HepG2 (cell line): Measurements from ENCODE around the gene TEDC2. TPM values are rescaled to one million over a fixed set of nuclear protein-coding genes. Genes with fewer than 3 reads are reported as not detected.

Experiments
- ASH2L ChIP-seq: fragments of 300-600, 200-600 bp; sonication (generic); IDR thresholded peaks from 2 replicates; pipeline ENCODE4 v1.7.0; 2017; ENCODE audit warnings: low read depth, mild to moderate bottlenecking, moderate library complexity, mixed read lengths, low read length; ENCODE audit not compliant: insufficient read length
- ETV5 ChIP-seq: IDR thresholded peaks from 2 replicates; pipeline ENCODE4 v1.6.1; 2018; ENCODE audit warnings: missing biosample characterization, missing genetic modification reagents, inconsistent platforms, borderline replicate concordance
- GATAD2A ChIP-seq: IDR thresholded peaks from 2 replicates; pipeline ENCODE4 v1.6.1; 2016
- HMG20B ChIP-seq: conservative IDR thresholded peaks from 2 replicates; pipeline ENCODE4 v1.6.1; 2016; ENCODE audit warnings: missing genetic modification reagents, missing compliant biosample characterization
- MBNL3 ChIP-seq: fragments of 250-450 bp; sonication (Bioruptor Pico); conservative IDR thresholded peaks from 2 replicates; pipeline ENCODE4 v1.8.0; 2022; ENCODE audit warnings: mild to moderate bottlenecking, inconsistent platforms
- MLLT10 ChIP-seq: sonication (generic); formaldehyde crosslinking; IDR thresholded peaks from 2 replicates; pipeline ENCODE4 v1.4.0; 2020; ENCODE audit warnings: missing genetic modification reagents
- ONECUT2 ChIP-seq: sonication (generic); formaldehyde crosslinking; IDR thresholded peaks from 2 replicates; pipeline ENCODE4 v1.4.0; 2020; ENCODE audit warnings: missing genetic modification reagents
- RFXANK ChIP-seq: IDR thresholded peaks from 2 replicates; pipeline ENCODE4 v1.6.1; 2016
- SP2 ChIP-seq: sonication (generic); formaldehyde crosslinking; IDR thresholded peaks from 2 replicates; pipeline ENCODE4 v1.5.1; 2020; ENCODE audit warnings: mild to moderate bottlenecking, missing genetic modification reagents
- TBX3 ChIP-seq: fragments of 450-650 bp; IDR thresholded peaks from 2 replicates; pipeline ENCODE4 v1.6.1; 2017; ENCODE audit warnings: antibody characterized with exemption, mild to moderate bottlenecking, inconsistent platforms, borderline replicate concordance
- ZFP90 ChIP-seq: sonication (generic); formaldehyde crosslinking; IDR thresholded peaks from 2 replicates; pipeline ENCODE4 v1.8.0; 2022; ENCODE audit warnings: missing genetic modification reagents, mild to moderate bottlenecking, inconsistent platforms, borderline replicate concordance
- polyA plus RNA-seq, 8 experiments: library from polyadenylated mRNA; depleted of rRNA in 3 of 8; stranded (reverse) in 7 of 8; unstranded in 1 of 8; fragments of >200 nt; fragmentation: Illumina TruSeq in 4 of 8; extraction: Trizol in 4 of 8; gene quantifications; 2 replicates each; pipeline versions ENCODE4 v1.2.1 to v1.2.3, GENCODE V29; 2011 to 2016; ENCODE audit warnings: low read depth in 4 of 8, missing spikeins in 1 of 8, mixed read lengths in 1 of 8; ENCODE audit not compliant: insufficient read depth in 1 of 8
- total RNA-seq, 5 experiments: library from RNA; depleted of rRNA; stranded (reverse); fragments of >200 nt; fragmentation: Illumina TruSeq; extraction: Trizol; gene quantifications; 2 replicates each; pipeline ENCODE4 v1.2.3, GENCODE V29; 2016; ENCODE audit warnings: low read depth in 1 of 5
- TF ChIP-seq, protein P1 (sequence below): sonication (generic); formaldehyde crosslinking; IDR thresholded peaks from 2 replicates; pipeline ENCODE4 v1.5.0; 2020; ENCODE audit warnings: mild to moderate bottlenecking, missing genetic modification reagents, moderate library complexity
- TF ChIP-seq, protein P2 (sequence below): IDR thresholded peaks from 2 replicates; pipeline ENCODE4 v1.6.1; 2016
- TF ChIP-seq, protein P3 (sequence below): IDR thresholded peaks from 2 replicates; pipeline ENCODE4 v1.6.1; 2016; ENCODE audit warnings: missing compliant biosample characterization, missing genetic modification reagents, borderline replicate concordance
- TF ChIP-seq, protein P4 (sequence below): sonication (generic); formaldehyde crosslinking; IDR thresholded peaks from 2 replicates; pipeline ENCODE4 v1.4.0; 2020; ENCODE audit warnings: missing genetic modification reagents, mild to moderate bottlenecking, borderline replicate concordance
- TF ChIP-seq, protein P5 (sequence below): sonication (generic); formaldehyde crosslinking; IDR thresholded peaks from 2 replicates; pipeline ENCODE4 v1.9.0; 2022; ENCODE audit warnings: low read depth, missing genetic modification reagents
- TF ChIP-seq, protein P6 (sequence below): sonication (generic); formaldehyde crosslinking; IDR thresholded peaks from 2 replicates; pipeline ENCODE4 v1.8.0; 2022; ENCODE audit warnings: missing genetic modification reagents, mild to moderate bottlenecking, borderline replicate concordance
- TF ChIP-seq, protein P7 (sequence below): sonication (generic); formaldehyde crosslinking; conservative IDR thresholded peaks from 2 replicates; pipeline ENCODE4 v1.8.1; 2023; ENCODE audit warnings: missing genetic modification reagents

The TEDC2 gene
- total and polyA plus RNA-seq, 2 of the 13 experiments (the other 11 are each of a cell fraction or from before 2014, with no cell fraction given): 6.2 to 24.4 TPM

DNA sequence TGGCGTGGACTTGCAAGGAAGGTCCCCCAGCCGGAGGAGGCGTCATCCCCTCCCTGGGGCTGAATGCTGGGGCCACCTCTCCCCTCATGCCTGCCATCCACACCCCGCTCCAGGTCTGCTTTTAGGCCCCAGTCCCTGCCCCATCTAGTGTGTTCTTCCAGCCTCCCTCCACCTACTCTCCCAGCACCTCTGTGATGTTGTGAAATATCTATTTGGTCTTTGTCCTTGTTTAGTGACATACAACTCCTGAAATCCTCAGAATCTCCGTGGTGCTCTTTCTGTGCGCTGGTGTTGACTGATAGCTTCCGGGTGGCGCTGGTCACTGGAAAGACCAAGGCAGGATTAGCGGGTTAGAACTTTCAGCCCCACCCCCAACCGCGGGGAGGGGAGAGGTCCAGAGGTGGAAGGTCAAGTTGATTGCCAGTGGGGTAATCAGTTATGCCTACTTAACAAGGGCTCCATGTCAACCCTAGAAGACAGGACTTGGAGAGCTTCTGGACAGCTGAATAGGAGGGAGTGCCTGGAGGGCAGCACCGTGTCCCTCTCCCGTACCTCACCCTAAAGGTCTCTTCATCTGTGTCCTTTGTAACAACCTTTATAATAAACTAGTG lies 25.1 kb downstream of the TEDC2 start (continued):
- TF ChIP-seq, protein P1, sequence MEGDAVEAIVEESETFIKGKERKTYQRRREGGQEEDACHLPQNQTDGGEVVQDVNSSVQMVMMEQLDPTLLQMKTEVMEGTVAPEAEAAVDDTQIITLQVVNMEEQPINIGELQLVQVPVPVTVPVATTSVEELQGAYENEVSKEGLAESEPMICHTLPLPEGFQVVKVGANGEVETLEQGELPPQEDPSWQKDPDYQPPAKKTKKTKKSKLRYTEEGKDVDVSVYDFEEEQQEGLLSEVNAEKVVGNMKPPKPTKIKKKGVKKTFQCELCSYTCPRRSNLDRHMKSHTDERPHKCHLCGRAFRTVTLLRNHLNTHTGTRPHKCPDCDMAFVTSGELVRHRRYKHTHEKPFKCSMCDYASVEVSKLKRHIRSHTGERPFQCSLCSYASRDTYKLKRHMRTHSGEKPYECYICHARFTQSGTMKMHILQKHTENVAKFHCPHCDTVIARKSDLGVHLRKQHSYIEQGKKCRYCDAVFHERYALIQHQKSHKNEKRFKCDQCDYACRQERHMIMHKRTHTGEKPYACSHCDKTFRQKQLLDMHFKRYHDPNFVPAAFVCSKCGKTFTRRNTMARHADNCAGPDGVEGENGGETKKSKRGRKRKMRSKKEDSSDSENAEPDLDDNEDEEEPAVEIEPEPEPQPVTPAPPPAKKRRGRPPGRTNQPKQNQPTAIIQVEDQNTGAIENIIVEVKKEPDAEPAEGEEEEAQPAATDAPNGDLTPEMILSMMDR (CRISPR knock-in tag): peak; percentile 53
- no peak for TF ChIP-seq RFXANK (CRISPR knock-in tag)
- TF ChIP-seq SP2 (CRISPR knock-in tag): no peak
- TF ChIP-seq, protein P2, sequence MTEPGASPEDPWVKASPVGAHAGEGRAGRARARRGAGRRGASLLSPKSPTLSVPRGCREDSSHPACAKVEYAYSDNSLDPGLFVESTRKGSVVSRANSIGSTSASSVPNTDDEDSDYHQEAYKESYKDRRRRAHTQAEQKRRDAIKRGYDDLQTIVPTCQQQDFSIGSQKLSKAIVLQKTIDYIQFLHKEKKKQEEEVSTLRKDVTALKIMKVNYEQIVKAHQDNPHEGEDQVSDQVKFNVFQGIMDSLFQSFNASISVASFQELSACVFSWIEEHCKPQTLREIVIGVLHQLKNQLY (CRISPR knock-in tag): 0 out of 2 replicates have a peak, but pooled peaks have one; percentile 27
- TF ChIP-seq, protein P3, sequence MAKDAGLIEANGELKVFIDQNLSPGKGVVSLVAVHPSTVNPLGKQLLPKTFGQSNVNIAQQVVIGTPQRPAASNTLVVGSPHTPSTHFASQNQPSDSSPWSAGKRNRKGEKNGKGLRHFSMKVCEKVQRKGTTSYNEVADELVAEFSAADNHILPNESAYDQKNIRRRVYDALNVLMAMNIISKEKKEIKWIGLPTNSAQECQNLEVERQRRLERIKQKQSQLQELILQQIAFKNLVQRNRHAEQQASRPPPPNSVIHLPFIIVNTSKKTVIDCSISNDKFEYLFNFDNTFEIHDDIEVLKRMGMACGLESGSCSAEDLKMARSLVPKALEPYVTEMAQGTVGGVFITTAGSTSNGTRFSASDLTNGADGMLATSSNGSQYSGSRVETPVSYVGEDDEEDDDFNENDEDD: peak; percentile 23; the same call in 1 of the 2 replicates
- TF ChIP-seq ZFP90: peak; percentile 56; the same call in 1 of the 2 replicates
- TF ChIP-seq GATAD2A (CRISPR knock-in tag): peak; percentile 81
- TF ChIP-seq, protein P4, sequence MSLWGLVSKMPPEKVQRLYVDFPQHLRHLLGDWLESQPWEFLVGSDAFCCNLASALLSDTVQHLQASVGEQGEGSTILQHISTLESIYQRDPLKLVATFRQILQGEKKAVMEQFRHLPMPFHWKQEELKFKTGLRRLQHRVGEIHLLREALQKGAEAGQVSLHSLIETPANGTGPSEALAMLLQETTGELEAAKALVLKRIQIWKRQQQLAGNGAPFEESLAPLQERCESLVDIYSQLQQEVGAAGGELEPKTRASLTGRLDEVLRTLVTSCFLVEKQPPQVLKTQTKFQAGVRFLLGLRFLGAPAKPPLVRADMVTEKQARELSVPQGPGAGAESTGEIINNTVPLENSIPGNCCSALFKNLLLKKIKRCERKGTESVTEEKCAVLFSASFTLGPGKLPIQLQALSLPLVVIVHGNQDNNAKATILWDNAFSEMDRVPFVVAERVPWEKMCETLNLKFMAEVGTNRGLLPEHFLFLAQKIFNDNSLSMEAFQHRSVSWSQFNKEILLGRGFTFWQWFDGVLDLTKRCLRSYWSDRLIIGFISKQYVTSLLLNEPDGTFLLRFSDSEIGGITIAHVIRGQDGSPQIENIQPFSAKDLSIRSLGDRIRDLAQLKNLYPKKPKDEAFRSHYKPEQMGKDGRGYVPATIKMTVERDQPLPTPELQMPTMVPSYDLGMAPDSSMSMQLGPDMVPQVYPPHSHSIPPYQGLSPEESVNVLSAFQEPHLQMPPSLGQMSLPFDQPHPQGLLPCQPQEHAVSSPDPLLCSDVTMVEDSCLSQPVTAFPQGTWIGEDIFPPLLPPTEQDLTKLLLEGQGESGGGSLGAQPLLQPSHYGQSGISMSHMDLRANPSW: no peak
- TF ChIP-seq ONECUT2: peak; percentile 26; the same call in 1 of the 2 replicates
- peak; percentile 91 for TF ChIP-seq ETV5 (CRISPR knock-in tag)
- peak; percentile 77 for TF ChIP-seq HMG20B (CRISPR knock-in tag)
- TF ChIP-seq, protein P5, sequence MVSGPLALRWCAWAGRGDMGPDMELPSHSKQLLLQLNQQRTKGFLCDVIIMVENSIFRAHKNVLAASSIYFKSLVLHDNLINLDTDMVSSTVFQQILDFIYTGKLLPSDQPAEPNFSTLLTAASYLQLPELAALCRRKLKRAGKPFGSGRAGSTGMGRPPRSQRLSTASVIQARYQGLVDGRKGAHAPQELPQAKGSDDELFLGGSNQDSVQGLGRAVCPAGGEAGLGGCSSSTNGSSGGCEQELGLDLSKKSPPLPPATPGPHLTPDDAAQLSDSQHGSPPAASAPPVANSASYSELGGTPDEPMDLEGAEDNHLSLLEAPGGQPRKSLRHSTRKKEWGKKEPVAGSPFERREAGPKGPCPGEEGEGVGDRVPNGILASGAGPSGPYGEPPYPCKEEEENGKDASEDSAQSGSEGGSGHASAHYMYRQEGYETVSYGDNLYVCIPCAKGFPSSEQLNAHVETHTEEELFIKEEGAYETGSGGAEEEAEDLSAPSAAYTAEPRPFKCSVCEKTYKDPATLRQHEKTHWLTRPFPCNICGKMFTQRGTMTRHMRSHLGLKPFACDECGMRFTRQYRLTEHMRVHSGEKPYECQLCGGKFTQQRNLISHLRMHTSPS (CRISPR knock-in tag): 0 out of 2 replicates have a peak, but pooled peaks have one; percentile 55
- peak; percentile 60; the same call in 1 of the 2 replicates for TF ChIP-seq TBX3
- TF ChIP-seq ASH2L: peak; percentile 69
- TF ChIP-seq, protein P6, sequence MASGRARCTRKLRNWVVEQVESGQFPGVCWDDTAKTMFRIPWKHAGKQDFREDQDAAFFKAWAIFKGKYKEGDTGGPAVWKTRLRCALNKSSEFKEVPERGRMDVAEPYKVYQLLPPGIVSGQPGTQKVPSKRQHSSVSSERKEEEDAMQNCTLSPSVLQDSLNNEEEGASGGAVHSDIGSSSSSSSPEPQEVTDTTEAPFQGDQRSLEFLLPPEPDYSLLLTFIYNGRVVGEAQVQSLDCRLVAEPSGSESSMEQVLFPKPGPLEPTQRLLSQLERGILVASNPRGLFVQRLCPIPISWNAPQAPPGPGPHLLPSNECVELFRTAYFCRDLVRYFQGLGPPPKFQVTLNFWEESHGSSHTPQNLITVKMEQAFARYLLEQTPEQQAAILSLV (CRISPR knock-in tag): peak; percentile 34; the same call in 1 of the 2 replicates
- TF ChIP-seq, protein P7, sequence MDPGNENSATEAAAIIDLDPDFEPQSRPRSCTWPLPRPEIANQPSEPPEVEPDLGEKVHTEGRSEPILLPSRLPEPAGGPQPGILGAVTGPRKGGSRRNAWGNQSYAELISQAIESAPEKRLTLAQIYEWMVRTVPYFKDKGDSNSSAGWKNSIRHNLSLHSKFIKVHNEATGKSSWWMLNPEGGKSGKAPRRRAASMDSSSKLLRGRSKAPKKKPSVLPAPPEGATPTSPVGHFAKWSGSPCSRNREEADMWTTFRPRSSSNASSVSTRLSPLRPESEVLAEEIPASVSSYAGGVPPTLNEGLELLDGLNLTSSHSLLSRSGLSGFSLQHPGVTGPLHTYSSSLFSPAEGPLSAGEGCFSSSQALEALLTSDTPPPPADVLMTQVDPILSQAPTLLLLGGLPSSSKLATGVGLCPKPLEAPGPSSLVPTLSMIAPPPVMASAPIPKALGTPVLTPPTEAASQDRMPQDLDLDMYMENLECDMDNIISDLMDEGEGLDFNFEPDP (CRISPR knock-in tag): no peak
- no peak for TF ChIP-seq MBNL3 (CRISPR knock-in tag)
- TF ChIP-seq MLLT10 (CRISPR knock-in tag): no peak
